OCI-LY1 (cell line): ENCODE data around the gene CHMP6.

ENCODE experiments used
- H2AFZ ChIP-seq: fragments of 200-600 bp; sonication (generic), shearing (Covaris generic); 2 replicates; pipeline ENCODE4 v1.6.0; 2014; ENCODE audit warnings: antibody characterized with exemption, mild to moderate bottlenecking, low read length
- H3F3A ChIP-seq: fragments of 200-600 bp; sonication (generic), shearing (Covaris generic); 2 replicates; pipeline ENCODE4 v1.6.0; 2014; ENCODE audit warnings: mild to moderate bottlenecking, antibody characterized with exemption, low read length, moderate library complexity; ENCODE audit not compliant: insufficient read depth
- H3K27ac ChIP-seq: fragments of 200-600 bp; sonication (generic); 2 replicates; pipeline ENCODE4 v1.5.1; 2014; ENCODE audit warnings: low read length, mixed run types, mild to moderate bottlenecking, low read depth; ENCODE audit not compliant: poor library complexity, severe bottlenecking
- H3K27me3 ChIP-seq: fragments of 200-600 bp; sonication (generic); 2 replicates; pipeline ENCODE4 v1.6.0; 2014; ENCODE audit warnings: antibody characterized with exemption, mild to moderate bottlenecking, low read length, moderate library complexity; ENCODE audit not compliant: insufficient read depth
- H3K36me3 ChIP-seq: fragments of 200-600 bp; sonication (generic); 2 replicates; pipeline ENCODE4 v1.6.1; 2014; ENCODE audit warnings: mild to moderate bottlenecking, antibody characterized with exemption, low read length, moderate library complexity, mixed read lengths; ENCODE audit not compliant: insufficient read depth
- H3K4me1 ChIP-seq: fragments of 200-600 bp; sonication (generic); 2 replicates; pipeline ENCODE4 v1.5.1; 2014; ENCODE audit warnings: mild to moderate bottlenecking, low read length, moderate library complexity; ENCODE audit not compliant: insufficient read depth, severe bottlenecking
- H3K4me2 ChIP-seq: fragments of 200-600 bp; sonication (generic), shearing (Covaris generic); 2 replicates; pipeline ENCODE4 v1.6.1; 2014; ENCODE audit warnings: low read length
- H3K4me3 ChIP-seq: fragments of 200-600 bp; sonication (generic); 2 replicates; pipeline ENCODE4 v1.5.1; 2014; ENCODE audit warnings: low read length, low read depth, mild to moderate bottlenecking, mixed read lengths; ENCODE audit not compliant: poor library complexity, severe bottlenecking
- H3K79me2 ChIP-seq: fragments of 200-600 bp; shearing (Covaris generic); 2 replicates; pipeline ENCODE4 v1.6.1; 2016; ENCODE audit warnings: mixed run types, low read length, mixed read lengths; ENCODE audit not compliant: insufficient read depth
- H3K9ac ChIP-seq: fragments of 200-600 bp; sonication (generic), shearing (Covaris generic); 2 replicates; pipeline ENCODE4 v1.6.1; 2014; ENCODE audit warnings: mild to moderate bottlenecking, low read length, mixed read lengths
- H3K9me2 ChIP-seq: fragments of 200-600 bp; sonication (generic), shearing (Covaris generic); 2 replicates; pipeline ENCODE4 v1.6.1; 2014; ENCODE audit warnings: low read depth, mild to moderate bottlenecking, low read length, mixed read lengths
- H3K9me3 ChIP-seq: fragments of 200-600 bp; shearing (Covaris generic); 2 replicates; pipeline ENCODE4 v1.6.1; 2014; ENCODE audit warnings: low read length, mixed read lengths
- H4K20me1 ChIP-seq: fragments of 200-600 bp; sonication (generic), shearing (Covaris generic); 2 replicates; pipeline ENCODE4 v1.6.0; 2016; ENCODE audit warnings: mild to moderate bottlenecking, low read length; ENCODE audit not compliant: insufficient read depth
- CTCF ChIP-seq: fragments of 200-600 bp; sonication (generic), shearing (Covaris generic); IDR thresholded peaks from 2 replicates; pipeline ENCODE4 v1.5.1; 2017; ENCODE audit warnings: mild to moderate bottlenecking, antibody characterized with exemption, low read length, moderate library complexity, mixed read lengths
- EZH2 ChIP-seq: fragments of 200-600 bp; sonication (generic), shearing (Covaris generic); IDR thresholded peaks from 2 replicates; pipeline ENCODE4 v1.8.0; 2017; ENCODE audit warnings: borderline replicate concordance, mixed run types, mild to moderate bottlenecking, antibody characterized with exemption, low read length, moderate library complexity, mixed read lengths

Gene CHMP6

GRCh38 chr17:81031566-81032550 lies 40.2 kb downstream of the CHMP6 start:
- H3K27ac ChIP-seq: no peak overlapping the region
- no peaks in the 10 kb centered on the region for H3K9me2 ChIP-seq
- no peaks in the 10 kb centered on the region for H3K36me3 ChIP-seq
- no peaks in the 10 kb centered on the region for H4K20me1 ChIP-seq
- TF ChIP-seq EZH2: no peak
- TF ChIP-seq CTCF: no peak
- H3F3A ChIP-seq: no peaks in the 10 kb centered on the region
- peaks cover 26% of the 10 kb centered on the region; the same call in 1 of the 2 replicates for H3K27me3 ChIP-seq
- no peaks in the 10 kb centered on the region for H3K4me1 ChIP-seq
- no peak overlapping the region for H3K9ac ChIP-seq
- H3K9me3 ChIP-seq: no peaks in the 10 kb centered on the region
- H3K79me2 ChIP-seq: no peaks in the 10 kb centered on the region
- no peak overlapping the region for H2AFZ ChIP-seq
- H3K4me2 ChIP-seq: no peak overlapping the region
- H3K4me3 ChIP-seq: no peak overlapping the region

GRCh38 chr17:81032641-81033480 lies 41.2 kb downstream of the CHMP6 start:
- Histone ChIP-seq H3K9me2 (no peaks in the 10 kb centered on the region), H3K27me3 (peaks cover 21% of the 10 kb centered on the region; the same call in 1 of the 2 replicates)

More at GRCh38 chr17:81032641-81033480, 41.2 kb downstream of the CHMP6 start:
- no peaks in the 10 kb centered on the region for H3K79me2 ChIP-seq
- H3K4me3 ChIP-seq: no peak overlapping the region
- no peaks in the 10 kb centered on the region for H3F3A ChIP-seq
- no peak for TF ChIP-seq CTCF
- TF ChIP-seq EZH2: no peak
- no peak overlapping the region for H3K4me2 ChIP-seq
- H3K27ac ChIP-seq: no peak overlapping the region
- no peaks in the 10 kb centered on the region for H4K20me1 ChIP-seq
- H2AFZ ChIP-seq: no peak overlapping the region
- H3K36me3 ChIP-seq: no peaks in the 10 kb centered on the region
- H3K9me3 ChIP-seq: no peaks in the 10 kb centered on the region
- no peaks in the 10 kb centered on the region for H3K4me1 ChIP-seq
- H3K9ac ChIP-seq: no peak overlapping the region
